SU-DHL-6 (cell line): ENCODE results near the gene DPH1.

Source experiments
- EZH2phosphoT487 ChIP-seq: fragments of 200-600 bp; sonication (generic), shearing (Covaris generic); conservative IDR thresholded peaks from 2 replicates; pipeline ENCODE4 v1.6.1; 2018; ENCODE audit warnings: mild to moderate bottlenecking, antibody characterized with exemption, low read length, moderate library complexity, mixed read lengths
- TF ChIP-seq, protein P1 (sequence below): fragments of 200-600 bp; sonication (generic); IDR thresholded peaks from one replicate; pipeline ENCODE4 v1.5.1; 2017; ENCODE audit warnings: antibody characterized with exemption, mild to moderate bottlenecking, low read length, moderate library complexity; ENCODE audit not compliant: insufficient read depth, poor library complexity, severe bottlenecking

DNA sequence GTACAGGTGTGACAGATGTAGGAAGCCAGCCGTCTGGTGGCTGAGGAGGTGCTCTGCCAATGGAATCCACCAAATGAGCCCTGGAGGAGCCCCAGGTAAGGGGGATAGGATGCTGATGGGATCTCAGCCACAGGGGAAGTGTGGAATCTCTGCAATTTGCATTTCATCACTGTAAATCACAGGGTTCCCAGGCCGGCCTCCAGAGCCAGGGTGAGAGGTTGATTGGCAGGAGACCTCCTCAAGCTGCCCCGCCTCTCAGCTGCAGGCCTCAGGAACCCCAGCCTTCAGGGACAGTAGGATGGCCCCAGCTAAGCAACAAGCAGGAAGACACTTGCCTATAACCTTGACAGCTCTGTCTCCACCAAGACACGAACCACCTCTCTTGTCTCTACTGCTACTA is 44.3 kb upstream of the DPH1 start:
- TF ChIP-seq, protein P1, sequence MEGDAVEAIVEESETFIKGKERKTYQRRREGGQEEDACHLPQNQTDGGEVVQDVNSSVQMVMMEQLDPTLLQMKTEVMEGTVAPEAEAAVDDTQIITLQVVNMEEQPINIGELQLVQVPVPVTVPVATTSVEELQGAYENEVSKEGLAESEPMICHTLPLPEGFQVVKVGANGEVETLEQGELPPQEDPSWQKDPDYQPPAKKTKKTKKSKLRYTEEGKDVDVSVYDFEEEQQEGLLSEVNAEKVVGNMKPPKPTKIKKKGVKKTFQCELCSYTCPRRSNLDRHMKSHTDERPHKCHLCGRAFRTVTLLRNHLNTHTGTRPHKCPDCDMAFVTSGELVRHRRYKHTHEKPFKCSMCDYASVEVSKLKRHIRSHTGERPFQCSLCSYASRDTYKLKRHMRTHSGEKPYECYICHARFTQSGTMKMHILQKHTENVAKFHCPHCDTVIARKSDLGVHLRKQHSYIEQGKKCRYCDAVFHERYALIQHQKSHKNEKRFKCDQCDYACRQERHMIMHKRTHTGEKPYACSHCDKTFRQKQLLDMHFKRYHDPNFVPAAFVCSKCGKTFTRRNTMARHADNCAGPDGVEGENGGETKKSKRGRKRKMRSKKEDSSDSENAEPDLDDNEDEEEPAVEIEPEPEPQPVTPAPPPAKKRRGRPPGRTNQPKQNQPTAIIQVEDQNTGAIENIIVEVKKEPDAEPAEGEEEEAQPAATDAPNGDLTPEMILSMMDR = no peak
- no peak for TF ChIP-seq EZH2phosphoT487
